Cerebellar cortex (tissue), 1 donor: ENCODE results near the gene ZCCHC7.

Experiments used
- DNase-seq: peaks from one replicate; pipeline ENCODE4 v3.0.0-alpha.2; 2015; ENCODE audit warnings: low spot score

ZCCHC7 gene

GRCh38 chr9:37407468-37407867 is 287.1 kb downstream of the ZCCHC7 start:
- DNase-seq: no peak
